GM12801 (cell line): ENCODE measurements around the gene THSD4.

Source experiments
- CTCF ChIP-seq: IDR thresholded peaks from one replicate; pipeline ENCODE4 v1.5.1; 2011; ENCODE audit warnings: control low read depth; ENCODE audit not compliant: insufficient read length; ENCODE audit errors: extremely low read depth

The THSD4 gene

GRCh38 chr15:71089801-71090200 lies 25.5 kb upstream of the THSD4 start:
- no peak for TF ChIP-seq CTCF

- no peak for TF ChIP-seq CTCF
Observed at GRCh38 chr15:71091601-71092000, 23.7 kb upstream of the THSD4 start.

GRCh38 chr15:71092056-71092600 lies 23.1 kb upstream of the THSD4 start:
- TF ChIP-seq CTCF, result no peak

GRCh38 chr15:71093054-71094024 lies 21.9 kb upstream of the THSD4 start:
- no peak for TF ChIP-seq CTCF

- no peak for TF ChIP-seq CTCF
Observed at GRCh38 chr15:71094137-71094536, 21.1 kb upstream of the THSD4 start.

GRCh38 chr15:71096676-71097075 lies 18.6 kb upstream of the THSD4 start:
- no peak for TF ChIP-seq CTCF

- TF ChIP-seq CTCF, result no peak
Observed at GRCh38 chr15:71097890-71098289, 17.4 kb upstream of the THSD4 start.
